Muscle layer of colon (tissue), 2 donors: ENCODE measurements around the gene FUT6.

Source experiments
- H3K27ac ChIP-seq: one replicate; pipeline ENCODE4 v1.7.0; 2013; ENCODE audit warnings: low read depth, mild to moderate bottlenecking, low read length, moderate library complexity
- H3K27me3 ChIP-seq, 2 donors: one replicate each; pipeline ENCODE4 v1.7.0; 2013; ENCODE audit warnings: low read length in 2 of 2, mild to moderate bottlenecking in 2 of 2; ENCODE audit not compliant: insufficient read depth in 2 of 2, control insufficient read depth in 1 of 2
- H3K36me3 ChIP-seq: one replicate; pipeline ENCODE4 v1.7.0; 2013; ENCODE audit warnings: mild to moderate bottlenecking, low read length; ENCODE audit not compliant: insufficient read depth
- H3K4me1 ChIP-seq: one replicate; pipeline ENCODE4 v1.7.0; 2013; ENCODE audit warnings: mild to moderate bottlenecking, low read length; ENCODE audit not compliant: insufficient read depth
- H3K4me3 ChIP-seq, 2 donors: one replicate each; pipeline ENCODE4 v1.7.0; 2013; ENCODE audit warnings: low read length in 2 of 2, low read depth in 1 of 2, mild to moderate bottlenecking in 1 of 2, moderate library complexity in 1 of 2
- H3K9ac ChIP-seq: one replicate; pipeline ENCODE4 v1.7.0; 2013; ENCODE audit warnings: low read length
- H3K9me3 ChIP-seq: one replicate; pipeline ENCODE4 v1.7.0; 2013; ENCODE audit warnings: mild to moderate bottlenecking, low read length
- donor health status: abdominal sarcoma.
- donor health status: Adenocarcinoma of cecum.

FUT6 gene

GRCh38 chr19:5832527-5833216 is 6.8 kb downstream of the FUT6 start:
- no peak overlapping the region for H3K9ac ChIP-seq
- peaks cover 0 to 9% of the 10 kb centered on the region in 2 donors for H3K27me3 ChIP-seq
- no peaks in the 10 kb centered on the region for H3K9me3 ChIP-seq
- H3K4me3 ChIP-seq = no peak overlapping the region
- no peak overlapping the region for H3K27ac ChIP-seq
- H3K36me3 ChIP-seq = no peaks in the 10 kb centered on the region
- peaks cover 12% of the 10 kb centered on the region for H3K4me1 ChIP-seq

- H3K4me1 ChIP-seq = peaks cover 15% of the 10 kb centered on the region
- H3K27me3 ChIP-seq = peaks cover 0 to 9% of the 10 kb centered on the region in 2 donors
- H3K27ac ChIP-seq = no peak overlapping the region
- H3K9me3 ChIP-seq = no peaks in the 10 kb centered on the region
- no peaks in the 10 kb centered on the region for H3K36me3 ChIP-seq
- H3K9ac ChIP-seq = no peak overlapping the region
- H3K4me3 ChIP-seq = no peak overlapping the region
Observed at GRCh38 chr19:5832061-5832460, 7.4 kb downstream of the FUT6 start.

DNA sequence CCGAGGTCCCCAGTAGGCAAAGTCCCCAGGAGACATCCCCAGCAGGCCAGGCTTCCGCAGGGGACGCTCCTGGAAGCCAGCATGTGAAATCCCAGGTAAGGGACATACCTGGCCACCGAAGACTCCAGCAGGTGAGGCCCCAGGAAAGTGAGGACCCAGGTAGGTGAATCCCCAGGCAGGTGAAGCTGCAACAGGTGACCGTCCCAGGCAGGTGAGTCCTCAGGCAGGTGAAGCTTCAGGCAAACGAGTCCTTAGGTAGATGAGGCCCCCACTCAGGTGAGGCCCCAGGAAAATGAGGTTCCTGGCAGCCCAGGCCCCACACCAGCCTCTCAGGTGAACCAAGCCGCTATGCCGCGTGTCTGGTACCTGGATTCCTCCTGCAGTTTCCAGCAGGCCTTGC is 8.3 kb downstream of the FUT6 start:
- Histone ChIP-seq H3K9me3 (no peaks in the 10 kb centered on the region), H3K36me3 (no peaks in the 10 kb centered on the region), H3K4me3 (no peak overlapping the region), H3K27me3 (peaks cover 0 to 9% of the 10 kb centered on the region in 2 donors), H3K9ac (no peak overlapping the region), H3K4me1 (peaks cover 24% of the 10 kb centered on the region), H3K27ac (no peak overlapping the region)

- Histone ChIP-seq H3K4me1 (peaks cover 24% of the 10 kb centered on the region), H3K27ac (peak overlapping the region; percentile 91), H3K36me3 (no peaks in the 10 kb centered on the region), H3K27me3 (peaks cover 0 to 9% of the 10 kb centered on the region in 2 donors), H3K9ac (no peak overlapping the region), H3K4me3 (peak overlapping the region in 1 of 2 donors; percentile 23), H3K9me3 (no peaks in the 10 kb centered on the region)
Observed at GRCh38 chr19:5829567-5830310, 9.8 kb downstream of the FUT6 start.

GRCh38 chr19:5828661-5829566 is 10.6 kb downstream of the FUT6 start:
- peaks cover 0 to 9% of the 10 kb centered on the region in 2 donors for H3K27me3 ChIP-seq
- H3K36me3 ChIP-seq = no peaks in the 10 kb centered on the region
- peak overlapping the region; percentile 55 for H3K9ac ChIP-seq
- H3K4me1 ChIP-seq = peaks cover 24% of the 10 kb centered on the region
- H3K9me3 ChIP-seq = no peaks in the 10 kb centered on the region
- peak overlapping the region; percentile 91 for H3K27ac ChIP-seq
- peak overlapping the region; percentile 8 to 54 for H3K4me3 ChIP-seq

DNA sequence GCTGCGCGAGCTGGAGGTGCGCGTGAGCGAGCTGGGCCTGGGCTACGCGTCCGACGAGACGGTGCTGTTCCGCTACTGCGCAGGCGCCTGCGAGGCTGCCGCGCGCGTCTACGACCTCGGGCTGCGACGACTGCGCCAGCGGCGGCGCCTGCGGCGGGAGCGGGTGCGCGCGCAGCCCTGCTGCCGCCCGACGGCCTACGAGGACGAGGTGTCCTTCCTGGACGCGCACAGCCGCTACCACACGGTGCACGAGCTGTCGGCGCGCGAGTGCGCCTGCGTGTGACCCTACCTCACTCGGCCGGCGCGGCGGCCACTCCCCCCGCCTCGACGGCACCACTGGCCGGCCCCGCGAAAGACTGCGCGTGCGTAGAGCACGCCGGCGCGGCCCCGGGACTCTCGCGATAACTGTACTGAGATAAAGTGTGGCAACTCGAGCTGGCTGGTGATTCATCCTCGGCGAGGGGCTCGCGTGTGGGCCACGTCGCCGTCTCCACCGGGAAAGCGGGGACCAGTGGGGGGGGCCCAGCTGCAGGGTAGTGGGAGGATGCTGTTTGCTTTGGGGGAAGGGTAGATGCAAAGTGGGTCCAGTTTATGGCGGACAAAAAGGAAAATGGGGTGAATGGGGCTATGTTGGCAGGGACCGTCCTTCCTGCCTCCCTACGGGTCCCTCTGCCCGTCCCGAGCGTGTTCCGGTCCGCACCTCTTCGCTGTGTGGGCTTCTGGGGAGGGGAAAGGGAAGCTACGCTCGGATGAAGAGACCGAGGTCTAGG is 11.4 kb downstream of the FUT6 start:
- H3K9ac ChIP-seq = peak overlapping the region; percentile 55
- H3K4me3 ChIP-seq = peak overlapping the region; percentile 33 to 54
- H3K9me3 ChIP-seq = no peaks in the 10 kb centered on the region
- peaks cover 0 to 9% of the 10 kb centered on the region in 2 donors for H3K27me3 ChIP-seq
- H3K4me1 ChIP-seq = peaks cover 24% of the 10 kb centered on the region
- H3K27ac ChIP-seq = peak overlapping the region; percentile 91
- H3K36me3 ChIP-seq = no peaks in the 10 kb centered on the region

DNA sequence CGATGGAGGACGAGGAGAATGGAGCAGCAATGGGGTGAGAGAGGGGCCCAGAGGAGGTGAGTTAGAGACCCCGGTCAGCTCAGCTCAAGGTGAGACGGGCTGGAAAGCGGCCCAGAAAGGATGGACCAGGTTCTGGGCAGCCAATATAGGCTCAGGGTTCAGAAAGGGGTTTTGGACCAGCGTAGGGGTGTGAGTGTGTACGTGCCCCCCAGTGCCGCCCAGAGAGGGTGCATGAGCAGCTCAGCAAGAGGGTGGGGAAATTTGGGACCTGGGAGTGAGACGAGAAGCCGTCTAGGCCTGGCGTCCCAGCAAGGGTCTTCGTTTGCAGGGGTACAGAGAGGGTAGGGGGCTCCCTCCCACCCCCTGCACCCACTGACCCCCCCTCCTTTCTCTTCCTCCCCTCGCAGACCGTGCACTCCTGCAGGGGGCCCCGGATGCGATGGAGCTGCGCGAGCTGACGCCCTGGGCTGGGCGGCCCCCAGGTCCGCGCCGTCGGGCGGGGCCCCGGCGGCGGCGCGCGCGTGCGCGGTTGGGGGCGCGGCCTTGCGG is 12.1 kb downstream of the FUT6 start:
- Histone ChIP-seq H3K36me3 (no peaks in the 10 kb centered on the region), H3K9ac (no peak overlapping the region), H3K27ac (peak overlapping the region; percentile 53), H3K4me3 (no peak overlapping the region), H3K9me3 (no peaks in the 10 kb centered on the region), H3K27me3 (peaks cover 0 to 9% of the 10 kb centered on the region in 2 donors), H3K4me1 (peaks cover 26% of the 10 kb centered on the region)

DNA sequence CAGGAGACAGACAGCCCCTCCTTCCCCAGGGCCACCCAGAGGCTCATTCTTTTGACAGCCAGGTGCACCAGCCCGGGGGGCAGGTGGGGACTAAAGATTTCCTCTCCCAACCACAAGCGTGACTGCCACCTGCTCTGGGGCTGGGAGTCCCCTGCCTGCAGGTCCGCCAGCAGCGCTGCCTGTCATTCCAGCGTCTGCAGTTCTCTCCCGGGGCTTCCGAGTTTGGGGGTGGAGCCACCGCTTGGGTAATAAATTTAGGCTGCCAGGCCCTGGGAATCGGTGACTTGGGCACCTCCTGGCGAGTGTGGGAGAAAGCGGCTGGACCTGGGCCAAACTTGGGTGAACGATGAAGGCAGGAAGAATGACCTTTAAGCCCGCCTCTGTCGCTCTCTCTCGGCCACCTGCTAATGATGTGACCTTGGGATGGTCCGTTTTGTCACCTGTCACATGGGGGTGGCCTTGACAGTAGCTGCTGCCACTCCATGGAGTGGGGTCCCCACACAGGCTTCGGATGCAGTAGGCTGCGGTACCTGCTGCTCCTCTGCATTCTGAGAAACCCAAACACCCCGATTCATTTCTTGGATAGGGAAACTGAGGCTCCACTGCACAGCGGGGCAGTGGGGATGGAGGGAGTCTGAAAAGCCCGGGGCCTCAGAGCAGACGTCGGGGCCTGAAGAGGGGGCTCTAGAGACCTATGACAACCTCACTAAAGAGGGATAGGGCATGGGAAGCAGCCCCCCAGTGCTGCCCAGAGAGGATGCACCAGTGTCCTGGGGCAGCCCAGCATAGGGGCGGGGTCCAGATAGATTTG is 12.8 kb downstream of the FUT6 start:
- H3K27me3 ChIP-seq = peaks cover 0 to 9% of the 10 kb centered on the region in 2 donors
- H3K9me3 ChIP-seq = no peaks in the 10 kb centered on the region
- H3K4me1 ChIP-seq = peaks cover 33% of the 10 kb centered on the region
- peak overlapping the region; percentile 53 for H3K27ac ChIP-seq
- H3K4me3 ChIP-seq = no peak overlapping the region
- no peak overlapping the region for H3K9ac ChIP-seq
- H3K36me3 ChIP-seq = no peaks in the 10 kb centered on the region

- no peak overlapping the region for H3K27ac ChIP-seq
- H3K9me3 ChIP-seq = no peaks in the 10 kb centered on the region
- peaks cover 0 to 9% of the 10 kb centered on the region in 2 donors for H3K27me3 ChIP-seq
- no peak overlapping the region for H3K4me3 ChIP-seq
- H3K36me3 ChIP-seq = no peaks in the 10 kb centered on the region
- no peak overlapping the region for H3K9ac ChIP-seq
- peaks cover 35% of the 10 kb centered on the region for H3K4me1 ChIP-seq
Observed at GRCh38 chr19:5825178-5825577, 14.3 kb downstream of the FUT6 start.

DNA sequence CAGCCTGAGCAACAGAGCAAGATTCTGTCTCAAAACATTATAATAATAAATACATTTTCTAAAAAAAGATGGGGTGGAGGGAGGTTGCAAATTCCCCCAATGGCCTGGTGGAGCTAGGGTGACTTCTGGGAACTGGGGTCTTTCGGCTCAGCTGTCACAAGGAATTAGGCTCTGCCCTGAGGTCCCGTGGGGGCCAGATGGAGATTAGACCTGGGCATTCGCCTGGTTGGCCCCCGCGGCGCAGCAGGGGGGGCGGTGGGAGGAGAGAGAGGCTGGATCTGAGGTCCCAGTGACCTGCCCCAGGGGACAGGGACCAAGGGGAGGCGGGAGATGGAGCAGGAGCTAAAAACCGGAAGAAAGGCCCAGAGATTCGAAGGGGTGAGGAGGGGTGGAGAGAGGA is 14.8 kb downstream of the FUT6 start:
- H3K27ac ChIP-seq = no peak overlapping the region
- no peaks in the 10 kb centered on the region for H3K9me3 ChIP-seq
- H3K4me3 ChIP-seq = no peak overlapping the region
- H3K27me3 ChIP-seq = peaks cover 0 to 9% of the 10 kb centered on the region in 2 donors
- peaks cover 33% of the 10 kb centered on the region for H3K4me1 ChIP-seq
- H3K9ac ChIP-seq = no peak overlapping the region
- no peaks in the 10 kb centered on the region for H3K36me3 ChIP-seq
